ENCODE data around the gene TOB1.
A peak's percentile ranks its signal among the peaks of the same experiment; 100 is the strongest.

Gene TOB1

DNA sequence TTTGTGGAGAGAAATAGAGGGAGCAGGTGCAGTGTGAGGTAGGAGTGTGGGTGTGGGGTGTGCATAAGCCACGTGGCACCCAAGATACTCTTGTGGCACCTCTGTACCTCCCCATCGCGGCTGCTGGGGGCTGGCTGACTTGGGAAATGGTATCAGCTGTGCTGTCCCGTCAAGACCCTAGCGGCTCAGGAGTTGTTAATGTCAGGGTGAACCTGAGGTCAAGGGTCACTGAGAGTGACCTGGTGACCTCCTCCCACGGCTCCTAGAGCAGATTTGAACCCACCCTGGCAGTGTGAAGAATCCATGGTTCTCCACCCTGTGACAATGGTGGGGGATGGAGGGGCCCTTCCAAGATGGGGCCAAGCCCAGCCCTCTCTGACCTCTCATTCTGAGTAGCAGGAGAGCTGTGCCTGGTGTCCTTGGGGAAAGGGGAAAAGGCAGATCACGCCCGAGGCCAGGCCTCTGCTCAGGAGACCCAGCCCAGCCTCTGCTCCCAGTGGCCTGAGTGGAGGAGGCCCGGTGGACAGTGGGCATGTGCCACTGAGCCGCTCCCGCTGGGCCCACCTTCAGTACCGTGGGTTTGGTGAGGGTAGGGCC, 33.8 kb downstream of the TOB1 start:
- DNase-seq (ENCODE audit: low spot score): no peak

DNA sequence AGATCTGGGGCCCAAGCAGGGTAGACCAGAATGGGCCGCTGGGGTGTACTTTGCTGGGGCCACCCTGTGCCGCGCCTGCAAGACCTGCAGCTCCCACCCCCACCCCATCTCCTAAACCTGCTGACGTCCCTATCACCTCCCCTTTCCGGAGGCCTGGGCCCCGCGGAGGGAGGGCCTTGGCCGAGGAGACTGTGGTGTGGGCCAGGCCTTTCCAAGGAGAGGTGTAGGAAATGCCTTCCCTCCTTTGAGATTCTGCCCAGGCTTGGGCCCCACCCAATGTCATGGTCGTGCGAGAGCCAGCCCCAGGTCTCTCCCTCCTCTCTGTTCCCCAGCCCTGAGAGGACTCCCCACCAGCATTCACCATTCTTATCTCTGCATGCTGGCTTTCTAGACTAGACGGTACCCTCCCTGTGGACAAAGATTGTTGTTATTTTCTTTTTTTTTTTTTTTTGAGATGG, 34.7 kb downstream of the TOB1 start:
- no peak for DNase-seq (ENCODE audit: low spot score)

DNA sequence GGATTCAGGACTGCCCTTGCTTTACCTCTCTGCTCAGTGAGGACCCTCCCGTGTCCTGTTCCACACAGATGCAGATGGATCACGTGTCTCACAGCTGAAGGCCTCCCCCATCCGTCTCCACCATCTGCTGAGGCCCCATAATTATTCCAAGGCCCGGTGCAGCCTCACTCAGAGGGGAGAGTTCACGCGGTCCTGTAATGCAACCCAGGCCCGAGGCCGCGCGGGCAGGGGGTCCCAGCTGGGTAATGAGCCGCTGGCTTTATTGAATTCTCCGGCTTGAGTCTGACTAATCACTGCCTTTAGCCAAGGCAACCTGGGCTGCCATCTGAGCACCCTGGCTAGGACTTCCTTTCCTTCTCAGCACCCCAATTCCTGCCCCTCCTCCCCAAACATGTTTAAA, 35.2 kb downstream of the TOB1 start:
- no peak for DNase-seq (ENCODE audit: low spot score)

DNA sequence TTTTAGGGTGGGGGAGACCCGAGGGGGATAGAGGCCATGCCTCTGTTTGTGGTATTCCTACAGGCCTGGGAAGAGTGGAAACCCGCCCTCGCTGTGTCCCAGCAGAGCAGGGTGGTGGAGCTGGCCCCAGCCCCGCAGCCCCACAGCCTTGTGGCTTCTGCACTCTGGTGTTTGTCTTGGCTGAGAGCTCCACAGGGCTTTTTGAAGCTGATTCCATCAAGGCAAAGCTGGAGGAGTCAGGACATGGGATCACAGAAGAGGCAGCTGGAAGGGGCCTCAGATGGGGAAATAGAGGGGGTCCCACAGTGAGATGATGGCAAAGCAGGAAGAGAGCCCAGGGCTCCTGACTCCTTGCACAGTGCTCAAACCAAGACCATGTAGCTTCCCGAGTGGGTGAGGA, 35.8 kb downstream of the TOB1 start:
- no peak for DNase-seq (ENCODE audit: low spot score)

DNA sequence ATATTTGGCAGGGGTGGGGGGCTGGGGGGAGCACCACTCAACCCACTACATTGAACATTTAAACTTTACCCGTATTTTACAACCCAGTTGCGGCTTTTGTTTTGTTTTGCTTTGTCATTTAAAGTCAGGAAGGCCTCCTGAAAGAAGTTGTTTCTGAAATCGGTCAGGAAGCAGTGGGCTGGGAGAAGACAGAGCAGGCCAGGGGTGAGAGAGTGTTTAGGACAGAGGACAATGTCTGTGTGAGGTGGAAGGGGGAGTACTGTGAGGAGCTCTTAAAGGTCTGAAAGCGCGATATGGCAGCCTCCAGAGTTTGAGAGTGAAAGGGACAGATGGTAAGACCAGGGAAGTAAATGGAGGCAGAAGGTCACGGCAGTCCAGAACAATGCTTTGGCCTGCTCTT, 36.8 kb downstream of the TOB1 start:
- DNase-seq (ENCODE audit: low spot score): no peak

DNA sequence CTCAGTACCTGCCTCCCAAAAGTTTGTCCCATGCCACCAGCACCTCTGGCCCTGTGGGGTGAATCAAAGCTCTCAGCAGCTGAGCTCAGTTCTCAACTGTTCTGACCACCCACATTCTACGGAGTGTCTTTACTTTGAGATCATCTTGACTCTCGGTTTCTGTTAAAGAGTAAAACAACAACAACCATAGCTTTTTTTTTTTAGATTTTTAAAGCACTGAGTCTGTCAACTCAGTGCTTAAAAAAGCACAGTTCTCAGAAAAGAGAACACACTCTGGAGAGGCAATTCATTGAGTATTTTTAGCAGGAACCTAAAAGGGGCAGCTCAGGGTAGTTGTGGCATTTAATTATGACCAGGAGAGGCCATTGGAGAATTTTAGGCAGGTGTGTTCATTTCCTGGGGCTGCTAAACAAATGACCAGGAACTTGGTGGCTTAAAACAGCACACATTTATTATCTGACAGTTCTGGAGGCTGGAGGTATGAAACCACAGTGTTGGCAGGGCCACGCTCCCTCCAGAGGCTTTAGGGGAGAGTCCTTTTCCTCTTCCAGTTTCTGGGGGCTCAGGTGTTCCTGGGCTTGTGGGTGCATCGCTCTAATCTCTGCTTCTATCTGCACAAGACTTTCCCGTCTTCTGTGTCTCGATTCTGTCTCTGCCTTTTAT, 37.5 kb downstream of the TOB1 start:
- DNase-seq (ENCODE audit: low spot score): no peak

DNA sequence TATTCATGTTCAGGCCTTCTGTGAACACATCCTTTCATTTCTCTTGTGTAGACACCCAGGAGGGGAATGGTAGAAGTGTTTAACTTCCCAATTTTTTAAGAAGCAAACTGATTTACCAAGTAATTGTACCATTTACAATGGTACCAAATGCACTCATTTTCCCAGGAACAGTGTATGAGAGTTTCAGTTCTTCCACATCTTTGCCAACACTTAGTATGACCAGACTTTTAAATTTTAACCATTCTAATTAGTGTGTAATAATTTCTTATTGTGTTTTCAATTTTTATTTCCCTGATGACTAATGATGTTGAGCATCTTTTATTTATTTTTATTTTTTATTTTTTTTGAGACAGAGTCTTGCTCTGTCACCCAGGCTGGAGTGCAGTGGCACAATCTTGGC, 41.0 kb downstream of the TOB1 start:
- no peak for DNase-seq (ENCODE audit: low spot score)

DNA sequence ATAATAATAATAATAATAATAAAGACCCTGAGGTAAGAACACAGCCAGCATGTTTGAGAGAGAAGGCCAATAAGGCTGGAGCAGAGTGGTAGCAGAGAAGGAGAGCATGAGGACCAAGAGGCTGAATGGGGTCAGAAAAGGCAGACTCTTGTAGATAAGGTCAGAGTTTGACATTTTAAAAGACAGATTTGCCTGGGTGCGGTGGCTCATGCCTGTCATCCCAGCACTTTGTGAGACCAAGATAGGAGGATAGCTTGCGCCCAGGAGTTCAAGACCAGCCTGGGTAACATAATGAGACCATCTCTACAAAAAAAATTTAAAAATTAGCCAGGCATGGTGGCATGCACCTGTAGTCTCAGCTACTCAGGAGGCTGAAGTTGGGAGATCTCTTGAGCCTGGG, 41.7 kb downstream of the TOB1 start:
- no peak for DNase-seq (ENCODE audit: low spot score)

DNA sequence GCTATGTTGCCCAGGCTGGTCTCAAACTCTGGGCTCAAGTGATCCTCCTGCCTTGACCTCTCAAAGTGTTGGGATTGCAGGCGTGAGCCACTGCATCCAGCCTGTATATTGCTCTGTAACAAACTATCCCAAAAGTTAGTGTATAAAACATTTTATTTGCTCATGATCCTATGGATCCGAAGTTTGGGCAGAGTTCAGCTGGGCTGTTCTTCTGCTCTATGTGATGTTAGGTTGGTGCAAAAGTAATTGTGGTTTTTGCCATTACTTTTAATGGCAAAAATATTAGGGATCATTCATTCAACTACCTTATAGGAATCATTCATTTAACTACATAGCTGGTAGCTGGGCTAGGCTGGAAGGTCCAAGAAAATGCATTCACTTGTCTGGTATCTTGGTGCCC, 43.6 kb downstream of the TOB1 start:
- DNase-seq (ENCODE audit: low spot score): no peak

DNA sequence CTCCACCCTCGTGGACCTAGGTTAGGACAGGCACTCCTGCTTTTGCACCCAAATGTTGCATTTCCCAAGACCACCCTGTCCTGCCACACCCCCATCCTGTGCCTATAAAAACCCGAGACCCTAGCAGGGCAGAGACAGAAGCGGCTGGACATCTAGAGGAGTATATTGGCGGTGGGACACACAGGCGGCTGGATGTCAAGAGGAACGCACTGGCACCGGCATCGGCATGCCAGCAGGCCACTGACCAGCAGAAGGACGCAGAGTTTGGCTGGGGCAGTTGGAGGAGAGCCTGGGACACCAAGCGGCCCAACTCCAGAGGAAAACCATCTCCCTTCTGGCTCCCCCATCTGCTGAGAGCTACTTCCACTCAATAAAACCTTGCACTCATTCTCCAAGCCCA, 45.5 kb downstream of the TOB1 start:
- no peak for DNase-seq (ENCODE audit: low spot score)

DNA sequence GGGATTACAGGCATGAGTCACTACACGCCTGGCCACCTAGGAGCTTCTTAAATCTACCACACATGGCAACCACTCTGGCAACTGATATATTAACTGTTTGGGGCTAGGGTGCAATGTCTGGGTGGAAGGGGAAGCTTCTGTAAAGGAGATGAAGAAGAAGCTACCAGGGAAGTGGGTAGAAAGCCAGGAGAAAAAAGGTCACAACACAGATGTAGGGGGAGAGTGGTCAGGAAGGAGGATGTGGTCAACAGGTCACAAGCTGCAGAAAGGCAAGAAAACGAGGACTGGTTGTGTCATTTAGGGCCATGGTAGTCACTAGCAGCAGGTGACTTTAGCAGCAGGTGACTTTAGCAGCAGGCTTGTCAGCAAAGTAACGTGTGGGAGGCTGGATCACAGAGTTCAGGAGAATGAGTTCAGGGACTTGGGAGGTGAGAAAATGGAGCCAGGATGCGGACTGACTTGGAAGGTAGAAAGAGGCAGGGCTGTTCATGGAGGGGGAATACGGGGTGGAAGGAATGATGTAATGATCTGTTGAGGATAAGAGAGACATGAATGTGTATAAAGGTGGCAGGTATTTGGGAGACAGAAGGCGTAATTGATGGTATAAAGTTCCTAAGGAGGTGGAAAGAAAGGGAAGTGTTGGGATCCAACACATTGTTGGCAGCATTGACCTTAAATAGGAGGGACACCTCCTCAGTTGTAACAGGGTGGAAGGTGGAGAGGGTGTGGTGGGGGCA, 47.1 kb downstream of the TOB1 start:
- no peak for DNase-seq (ENCODE audit: low spot score)

DNA sequence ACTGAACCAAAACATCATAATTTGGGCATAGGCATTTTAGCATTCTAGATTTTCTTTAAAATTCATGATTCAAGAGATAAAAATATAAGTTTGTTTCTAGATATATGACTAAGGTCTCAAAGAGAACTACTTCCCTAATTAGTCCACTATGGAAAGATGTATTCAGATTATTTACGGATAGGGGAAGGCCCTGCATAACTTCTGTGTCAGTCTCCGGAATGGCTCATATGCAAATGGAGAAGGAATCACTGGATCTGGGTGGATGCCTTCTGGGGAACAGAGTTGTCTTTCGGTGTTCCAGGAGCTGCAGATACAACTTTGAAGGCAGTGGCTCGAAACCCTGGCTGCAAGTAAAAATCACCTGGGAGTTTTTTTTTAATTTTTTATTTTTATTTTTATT, 47.9 kb downstream of the TOB1 start:
- no peak for DNase-seq (ENCODE audit: low spot score)

DNA sequence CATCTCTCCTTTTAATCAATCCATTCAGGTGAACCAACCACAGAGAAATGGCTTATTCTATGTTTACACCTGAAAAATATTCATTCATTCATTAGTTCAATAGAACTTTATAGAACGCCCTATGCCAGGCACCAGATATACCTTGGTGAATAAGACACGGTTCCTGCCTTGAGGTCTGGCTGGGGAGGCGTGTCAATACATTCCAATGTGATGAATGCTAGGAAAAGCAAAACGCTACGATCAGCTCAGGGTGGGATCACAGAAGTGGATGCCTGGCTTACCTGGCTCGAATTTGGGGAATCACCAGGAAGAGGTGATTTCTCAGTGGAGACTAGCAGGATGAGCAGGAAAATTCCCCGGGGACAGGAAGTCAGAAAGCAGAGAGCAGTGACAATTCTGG, 48.3 kb downstream of the TOB1 start:
- no peak for DNase-seq (ENCODE audit: low spot score)

DNA sequence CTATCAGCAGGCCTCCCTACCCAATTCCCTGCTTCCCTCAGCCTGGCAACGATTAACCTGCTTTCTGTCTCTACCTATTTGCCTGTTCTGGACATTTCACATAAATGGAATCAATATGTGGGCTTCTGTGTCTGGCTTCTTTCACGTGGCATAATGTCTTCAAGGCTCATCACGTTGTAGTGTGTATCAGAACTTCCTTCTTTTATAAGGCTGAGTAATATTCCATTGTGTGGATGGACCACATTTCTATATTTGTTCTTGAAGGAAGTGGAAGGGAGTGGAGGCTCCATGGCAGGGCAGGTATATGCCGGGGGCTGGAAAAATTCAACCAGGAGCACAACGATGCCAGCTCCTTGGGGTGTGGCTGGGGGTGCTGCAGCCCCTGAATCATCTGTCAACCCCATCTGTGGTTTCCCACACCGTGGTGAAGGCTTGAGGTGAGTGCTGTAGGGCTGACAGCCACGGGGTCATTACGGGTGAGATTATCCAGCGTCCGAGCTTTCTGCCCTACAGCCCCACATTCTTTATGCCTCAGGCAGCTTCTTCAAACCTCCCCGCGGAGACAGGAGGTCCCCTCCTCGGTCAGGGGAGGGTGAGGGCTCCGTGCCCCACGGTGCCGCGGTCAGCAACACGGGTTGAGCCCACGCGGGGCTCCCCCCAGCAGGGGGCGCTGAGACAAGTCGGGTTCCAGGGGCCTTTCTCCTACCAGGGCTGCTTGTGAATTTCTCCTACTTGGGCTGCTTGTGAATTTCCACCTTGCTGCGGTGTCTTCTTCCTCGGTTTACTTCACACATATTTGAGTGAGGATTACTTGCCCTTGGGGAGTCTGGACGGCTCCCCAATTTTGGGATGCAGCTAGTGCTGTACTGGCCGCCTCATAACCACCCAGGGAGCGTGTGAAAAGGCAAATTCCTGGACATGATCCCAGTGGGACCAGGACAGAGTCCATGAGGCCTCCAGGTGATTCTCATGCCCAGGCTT, 49.1 kb downstream of the TOB1 start:
- peak; percentile 41 for DNase-seq (ENCODE audit: low spot score)

DNA sequence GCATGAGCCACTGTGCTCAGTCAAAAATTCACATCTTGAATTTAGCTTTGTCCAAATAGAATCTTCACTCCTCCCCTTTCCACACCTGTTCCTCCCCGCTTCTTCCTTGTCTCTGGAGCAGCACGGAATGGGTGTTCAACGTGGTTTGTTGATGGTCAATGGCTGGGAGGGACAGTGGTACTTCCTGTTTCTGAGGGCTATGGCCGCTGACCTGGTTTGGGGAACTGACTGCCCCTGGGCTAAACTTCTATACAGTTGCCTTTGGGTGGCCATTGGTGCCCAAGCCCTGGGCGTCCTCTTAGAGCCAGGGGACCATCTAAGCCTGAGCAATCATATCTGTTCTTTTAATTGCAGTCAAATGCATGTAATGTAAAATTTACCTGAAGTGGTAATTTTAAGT, 49.9 kb downstream of the TOB1 start:
- no peak for DNase-seq (ENCODE audit: low spot score)

DNA sequence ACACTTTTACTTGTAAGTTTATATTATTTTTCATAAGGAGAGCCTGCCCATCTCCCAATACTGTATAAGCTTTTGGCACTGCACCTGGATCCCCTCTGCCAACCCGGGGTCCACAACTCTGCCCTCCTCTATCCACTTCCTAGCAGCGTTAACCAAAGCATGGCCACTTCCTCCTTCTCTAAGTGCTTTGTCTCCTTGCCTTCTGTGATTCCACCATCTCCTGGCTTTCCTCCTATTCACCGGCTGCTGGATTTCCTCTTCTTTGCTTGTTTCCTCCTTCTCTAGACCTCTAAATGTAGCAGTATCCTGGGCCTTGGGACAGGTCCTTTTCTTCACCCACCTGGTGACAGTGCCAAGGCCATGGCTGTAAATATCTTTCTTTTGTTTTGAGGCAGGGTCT, 50.8 kb downstream of the TOB1 start:
- no peak for DNase-seq (ENCODE audit: low spot score)

DNA sequence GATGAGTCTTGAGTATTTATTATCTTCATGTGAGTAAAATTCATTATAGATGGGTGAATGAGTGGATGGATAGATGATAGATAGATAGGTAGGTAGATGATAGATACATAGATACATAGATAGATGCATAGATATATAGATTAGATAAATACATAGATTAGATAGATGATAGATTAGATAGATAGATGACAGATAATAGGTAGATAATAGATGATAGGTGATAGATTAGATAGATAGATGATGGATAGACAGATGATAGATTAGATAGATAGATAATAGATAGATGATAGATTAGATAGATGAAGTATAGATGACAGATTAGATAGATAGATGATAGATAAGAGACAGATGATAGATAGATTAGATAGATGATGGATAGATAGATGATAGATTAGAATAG, 52.6 kb downstream of the TOB1 start:
- DNase-seq (ENCODE audit: low spot score): no peak
